Mucosa of stomach (tissue), 1 donor: ENCODE results near the gene C1orf35.
A peak's percentile ranks its signal among the peaks of the same experiment; 100 is the strongest.

Source experiments
- H3K27me3 ChIP-seq: one replicate; pipeline ENCODE4 v1.7.0; 2013; ENCODE audit warnings: mild to moderate bottlenecking, low read length; ENCODE audit not compliant: control insufficient read depth, insufficient read depth
- H3K36me3 ChIP-seq: one replicate; pipeline ENCODE4 v1.7.0; 2013; ENCODE audit warnings: low read length; ENCODE audit not compliant: control insufficient read depth, insufficient read depth
- H3K4me1 ChIP-seq: one replicate; pipeline ENCODE4 v1.7.0; 2013; ENCODE audit warnings: mild to moderate bottlenecking, low read length; ENCODE audit not compliant: control insufficient read depth, insufficient read depth
- H3K4me3 ChIP-seq: one replicate; pipeline ENCODE4 v1.7.0; 2013; ENCODE audit warnings: low read length
- H3K9ac ChIP-seq: one replicate; pipeline ENCODE4 v1.7.0; 2013; ENCODE audit warnings: mild to moderate bottlenecking, low read length, moderate library complexity
- H3K9me3 ChIP-seq: one replicate; pipeline ENCODE4 v1.7.0; 2013; ENCODE audit warnings: mild to moderate bottlenecking, low read length, moderate library complexity; ENCODE audit not compliant: control insufficient read depth
- donor health status: Pancreatic carcinoma.

The C1orf35 gene

DNA sequence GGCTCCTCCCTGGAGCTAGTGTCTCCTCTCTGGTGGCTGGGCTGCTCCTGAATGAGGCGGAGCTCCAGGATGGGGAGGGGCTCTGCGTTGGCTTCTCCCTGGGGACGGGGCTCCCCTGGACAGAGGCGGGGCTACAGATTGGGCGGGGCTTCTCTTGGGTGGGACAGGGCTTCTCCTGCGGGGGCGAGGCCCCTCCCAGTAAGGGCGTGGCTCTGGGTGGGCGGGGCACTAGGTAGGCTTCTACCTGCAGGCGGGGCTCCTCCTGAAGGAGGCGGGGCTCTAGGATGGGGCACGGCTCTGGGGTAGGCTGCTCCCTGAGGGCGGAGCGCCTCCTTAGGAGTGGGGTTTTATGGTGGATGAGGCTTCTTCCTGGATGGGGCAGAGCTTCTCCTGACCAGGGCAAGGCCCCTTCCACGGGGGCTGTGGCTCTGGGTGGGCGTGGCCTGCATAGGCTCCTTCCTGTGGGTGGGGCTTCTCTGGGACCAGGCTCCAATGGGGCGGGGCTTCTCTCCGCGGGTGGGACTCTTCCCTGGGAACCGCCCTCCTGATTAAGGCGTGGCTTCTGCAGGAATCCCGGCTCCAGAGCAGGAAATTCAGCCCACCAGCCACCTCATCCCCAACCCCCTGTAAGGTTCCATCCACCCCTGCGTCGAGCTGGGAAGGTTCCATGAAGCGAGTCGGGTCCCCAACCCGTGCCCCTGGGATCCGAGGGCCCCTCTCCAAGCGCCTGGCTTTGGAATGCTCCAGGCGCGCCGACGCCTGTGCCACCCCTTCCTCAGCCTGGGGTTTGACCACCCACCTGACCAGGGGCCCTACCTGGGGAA lies 43.3 kb downstream of the C1orf35 start:
- Histone ChIP-seq H3K9me3 (no peaks in the 10 kb centered on the region), H3K36me3 (no peaks in the 10 kb centered on the region), H3K9ac (peak overlapping the region; percentile 75), H3K27me3 (peaks cover 48% of the 10 kb centered on the region), H3K4me1 (peaks cover 31% of the 10 kb centered on the region), H3K4me3 (peak overlapping the region; percentile 31)

GRCh38 chr1:228058949-228059633 lies 44.0 kb downstream of the C1orf35 start:
- Histone ChIP-seq H3K9ac (no peak overlapping the region), H3K36me3 (no peaks in the 10 kb centered on the region), H3K4me3 (no peak overlapping the region), H3K4me1 (peaks cover 28% of the 10 kb centered on the region), H3K9me3 (no peaks in the 10 kb centered on the region), H3K27me3 (peaks cover 46% of the 10 kb centered on the region)

- Histone ChIP-seq H3K4me1 (peaks cover 25% of the 10 kb centered on the region), H3K9ac (no peak overlapping the region), H3K9me3 (no peaks in the 10 kb centered on the region), H3K27me3 (peaks cover 45% of the 10 kb centered on the region), H3K36me3 (no peaks in the 10 kb centered on the region), H3K4me3 (no peak overlapping the region)
Measured at GRCh38 chr1:228058172-228058948, 44.8 kb downstream of the C1orf35 start.
